HFFc6 (cell line): ENCODE data around the gene MRPS15. TPM values are rescaled to one million over a fixed set of nuclear protein-coding genes. Genes with fewer than 3 reads are reported as not detected.
A peak's percentile ranks its signal among the peaks of the same experiment; 100 is the strongest.

Experiments
- DNase-seq: peaks from one replicate; pipeline ENCODE4 v3.0.0-alpha.2; 2018
- H3K27ac Mint-ChIP-seq: 2 replicates; pipeline ENCODE4 v1.8.0; 2020; ENCODE audit warnings: mild to moderate bottlenecking, mixed read lengths
- H3K27me3 Mint-ChIP-seq: 2 replicates; pipeline ENCODE4 v1.8.0; 2021; ENCODE audit warnings: mild to moderate bottlenecking, moderate library complexity, mixed read lengths; ENCODE audit not compliant: insufficient read depth
- H3K36me3 Mint-ChIP-seq: 2 replicates; pipeline ENCODE4 v1.8.0; 2021; ENCODE audit warnings: low read depth, mixed read lengths
- H3K4me1 Mint-ChIP-seq: 2 replicates; pipeline ENCODE4 v1.8.0; 2020; ENCODE audit warnings: low read depth, mixed read lengths
- H3K4me3 Mint-ChIP-seq: 2 replicates; pipeline ENCODE4 v1.8.0; 2020; ENCODE audit warnings: mild to moderate bottlenecking, moderate library complexity, mixed read lengths
- H3K9me3 Mint-ChIP-seq: 2 replicates; pipeline ENCODE4 v1.8.0; 2020; ENCODE audit warnings: mild to moderate bottlenecking, mixed read lengths
- total RNA-seq, 6 experiments: library from RNA; stranded (reverse); fragmentation: NEBNext Ultra II Directional; extraction: Animal tissue kit (Norgen Biotek cat#: 25700); gene quantifications; 2 replicates in 1 of 6; 3 replicates in 5 of 6; pipeline ENCODE4 v1.2.3, GENCODE V29; 2021
- TF ChIP-seq, protein P1 (sequence below): fragments of 200-600 bp; sonication (generic); IDR thresholded peaks from 2 replicates; pipeline ENCODE4 v1.5.0; 2021; ENCODE audit warnings: antibody characterized with exemption, mild to moderate bottlenecking

The MRPS15 gene
- total RNA-seq, 6 experiments from 2014 or later: 74.1 to 96.1 (median 88.4) TPM

DNA sequence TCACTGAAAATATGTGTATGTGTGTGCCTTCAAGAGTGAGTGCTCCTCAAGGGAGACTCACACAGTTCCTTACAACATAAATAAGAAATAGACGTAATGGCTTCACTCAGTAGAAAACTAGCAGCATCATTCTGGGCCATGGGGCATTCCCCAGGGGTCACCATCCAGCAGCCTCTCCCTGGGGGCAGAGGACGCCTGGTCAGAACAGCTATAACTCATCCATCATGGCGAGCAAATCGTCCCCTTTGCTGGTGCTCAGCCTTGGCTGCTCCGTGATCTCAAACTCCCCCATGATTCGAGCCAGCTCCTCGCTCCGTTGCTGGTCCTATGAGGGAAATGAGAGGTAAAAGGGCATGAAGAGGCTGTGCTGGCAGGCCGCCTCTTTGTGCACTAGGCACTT lies 46.3 kb downstream of the MRPS15 start:
- no peaks in the 10 kb centered on the region for H3K36me3 Mint-ChIP-seq
- H3K4me3 Mint-ChIP-seq: no peak overlapping the region
- H3K9me3 Mint-ChIP-seq: no peaks in the 10 kb centered on the region
- H3K27me3 Mint-ChIP-seq: peaks cover 4% of the 10 kb centered on the region; the same call in 1 of the 2 replicates
- no peak overlapping the region for H3K27ac Mint-ChIP-seq
- no peak for DNase-seq
- peaks cover 15% of the 10 kb centered on the region for H3K4me1 Mint-ChIP-seq
- TF ChIP-seq, protein P1, sequence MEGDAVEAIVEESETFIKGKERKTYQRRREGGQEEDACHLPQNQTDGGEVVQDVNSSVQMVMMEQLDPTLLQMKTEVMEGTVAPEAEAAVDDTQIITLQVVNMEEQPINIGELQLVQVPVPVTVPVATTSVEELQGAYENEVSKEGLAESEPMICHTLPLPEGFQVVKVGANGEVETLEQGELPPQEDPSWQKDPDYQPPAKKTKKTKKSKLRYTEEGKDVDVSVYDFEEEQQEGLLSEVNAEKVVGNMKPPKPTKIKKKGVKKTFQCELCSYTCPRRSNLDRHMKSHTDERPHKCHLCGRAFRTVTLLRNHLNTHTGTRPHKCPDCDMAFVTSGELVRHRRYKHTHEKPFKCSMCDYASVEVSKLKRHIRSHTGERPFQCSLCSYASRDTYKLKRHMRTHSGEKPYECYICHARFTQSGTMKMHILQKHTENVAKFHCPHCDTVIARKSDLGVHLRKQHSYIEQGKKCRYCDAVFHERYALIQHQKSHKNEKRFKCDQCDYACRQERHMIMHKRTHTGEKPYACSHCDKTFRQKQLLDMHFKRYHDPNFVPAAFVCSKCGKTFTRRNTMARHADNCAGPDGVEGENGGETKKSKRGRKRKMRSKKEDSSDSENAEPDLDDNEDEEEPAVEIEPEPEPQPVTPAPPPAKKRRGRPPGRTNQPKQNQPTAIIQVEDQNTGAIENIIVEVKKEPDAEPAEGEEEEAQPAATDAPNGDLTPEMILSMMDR: no peak

DNA sequence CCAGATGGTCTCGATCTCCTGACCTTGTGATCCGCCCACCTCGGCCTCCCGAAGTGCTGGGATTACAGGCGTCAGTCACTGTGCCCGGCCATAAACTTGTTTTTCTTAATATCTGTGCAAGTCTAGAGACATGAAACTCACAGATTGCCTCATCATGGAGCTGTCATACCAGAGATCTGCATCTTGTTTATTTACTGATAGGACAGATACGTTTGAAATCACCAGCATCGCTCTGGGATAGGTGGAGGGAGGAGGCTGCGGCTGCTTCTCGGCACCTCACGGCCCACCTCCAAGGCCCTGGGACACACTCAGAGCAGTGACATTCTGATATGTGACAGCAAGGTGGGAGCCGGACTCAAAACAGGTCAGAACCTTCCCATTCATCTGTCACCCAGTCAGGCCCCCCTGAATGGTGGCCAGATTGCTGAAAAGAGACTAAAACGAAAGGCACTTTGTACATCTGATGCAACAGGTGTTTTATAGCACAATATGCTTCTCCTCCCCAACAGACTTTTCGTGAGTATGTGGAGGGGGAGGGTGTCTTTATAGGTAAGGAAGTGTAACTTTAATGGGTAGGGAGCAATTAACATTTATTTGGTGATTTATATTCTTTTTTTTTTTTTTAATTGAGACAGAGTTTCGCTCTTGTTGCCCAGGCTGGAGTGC lies 48.4 kb downstream of the MRPS15 start:
- Mint-ChIP-seq H3K27ac (no peak overlapping the region), H3K9me3 (peaks cover 2% of the 10 kb centered on the region; the same call in 1 of the 2 replicates), H3K27me3 (peaks cover 3% of the 10 kb centered on the region; the same call in 1 of the 2 replicates), H3K4me3 (no peak overlapping the region), H3K4me1 (peaks cover 13% of the 10 kb centered on the region), H3K36me3 (0 out of 2 replicates have a peak, but pooled peaks cover 4% of the 10 kb centered on the region)
- TF ChIP-seq, protein P1: no peak
- no peak for DNase-seq

DNA sequence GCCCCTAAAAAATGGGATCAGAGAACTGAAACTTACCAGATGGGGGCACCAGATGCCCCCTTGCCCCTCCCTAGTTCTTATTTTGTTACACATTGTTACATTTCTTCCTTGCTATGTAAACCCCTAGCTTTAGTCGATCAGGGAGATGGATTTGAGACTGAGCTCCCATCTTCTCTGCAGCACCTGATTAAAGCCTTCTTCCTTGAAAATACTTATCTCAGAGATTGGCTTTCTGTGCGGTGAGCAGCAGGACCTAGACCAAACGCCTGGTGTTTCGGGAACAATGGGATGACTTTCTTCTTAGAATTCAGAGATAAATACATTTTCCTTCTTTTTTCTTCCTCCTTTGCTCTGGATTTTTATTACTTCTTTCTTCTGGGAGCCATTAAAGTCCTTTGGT lies 49.8 kb downstream of the MRPS15 start:
- no peak overlapping the region for H3K27ac Mint-ChIP-seq
- 0 out of 2 replicates have a peak, but pooled peaks cover 2% of the 10 kb centered on the region for H3K27me3 Mint-ChIP-seq
- peaks cover 9% of the 10 kb centered on the region; the same call in 1 of the 2 replicates for H3K36me3 Mint-ChIP-seq
- TF ChIP-seq, protein P1: no peak
- peaks cover 7% of the 10 kb centered on the region; the same call in 1 of the 2 replicates for H3K9me3 Mint-ChIP-seq
- peaks cover 5% of the 10 kb centered on the region; the same call in 1 of the 2 replicates for H3K4me1 Mint-ChIP-seq
- H3K4me3 Mint-ChIP-seq: no peak overlapping the region
- DNase-seq: no peak

DNA sequence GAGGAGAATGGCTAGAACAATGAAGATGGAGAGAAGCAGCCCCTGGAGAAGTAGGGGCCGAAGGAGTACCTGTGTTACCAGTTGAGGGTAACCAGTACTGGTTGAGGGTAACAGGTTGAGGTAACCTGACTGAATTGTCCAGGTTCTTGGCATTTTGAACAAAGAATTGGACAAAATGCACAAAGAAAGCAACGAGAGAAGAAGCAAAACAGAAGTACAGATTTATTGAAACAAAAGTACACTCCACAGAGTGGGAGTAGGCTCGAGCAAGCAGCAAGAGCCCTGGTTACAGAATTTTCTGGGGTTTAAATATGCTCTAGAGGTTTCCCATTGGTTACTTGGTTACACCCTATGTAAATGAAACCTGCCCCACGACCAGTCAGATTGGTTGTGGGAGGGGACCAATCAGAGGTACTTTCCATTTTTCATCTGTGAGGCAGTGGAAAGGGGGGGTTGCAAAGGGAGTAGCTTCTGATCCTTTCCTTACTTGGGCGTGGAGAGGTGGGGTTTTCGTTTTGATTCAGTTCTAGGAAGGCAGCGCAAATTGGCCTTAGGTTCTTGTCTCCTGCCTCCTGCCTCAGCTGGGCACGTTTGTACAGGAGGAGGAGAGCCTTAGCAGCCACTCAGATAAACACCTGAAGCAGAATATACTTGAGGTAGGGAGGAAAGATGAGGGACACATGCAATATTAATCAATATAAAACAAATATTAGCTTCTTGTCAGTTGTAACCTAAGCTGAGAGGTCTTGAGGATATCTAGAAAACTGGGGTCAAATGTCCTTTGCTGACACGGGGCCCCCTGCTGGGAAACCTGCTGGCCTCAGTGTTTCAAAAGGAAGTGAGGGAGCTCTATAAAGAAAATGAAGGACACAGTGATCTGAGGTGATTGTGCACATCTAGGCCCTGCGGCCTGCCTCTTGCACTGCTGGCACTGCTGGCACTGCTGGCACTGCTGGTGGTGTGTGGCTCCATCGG lies 52.2 kb downstream of the MRPS15 start:
- H3K4me3 Mint-ChIP-seq: no peak overlapping the region
- TF ChIP-seq, protein P1: no peak
- H3K9me3 Mint-ChIP-seq: peaks cover 7% of the 10 kb centered on the region; the same call in 1 of the 2 replicates
- H3K27me3 Mint-ChIP-seq: peaks cover 2% of the 10 kb centered on the region; the same call in 1 of the 2 replicates
- peaks cover 9% of the 10 kb centered on the region; the same call in 1 of the 2 replicates for H3K36me3 Mint-ChIP-seq
- H3K4me1 Mint-ChIP-seq: peaks cover 20% of the 10 kb centered on the region
- no peak for DNase-seq
- H3K27ac Mint-ChIP-seq: no peak overlapping the region

DNA sequence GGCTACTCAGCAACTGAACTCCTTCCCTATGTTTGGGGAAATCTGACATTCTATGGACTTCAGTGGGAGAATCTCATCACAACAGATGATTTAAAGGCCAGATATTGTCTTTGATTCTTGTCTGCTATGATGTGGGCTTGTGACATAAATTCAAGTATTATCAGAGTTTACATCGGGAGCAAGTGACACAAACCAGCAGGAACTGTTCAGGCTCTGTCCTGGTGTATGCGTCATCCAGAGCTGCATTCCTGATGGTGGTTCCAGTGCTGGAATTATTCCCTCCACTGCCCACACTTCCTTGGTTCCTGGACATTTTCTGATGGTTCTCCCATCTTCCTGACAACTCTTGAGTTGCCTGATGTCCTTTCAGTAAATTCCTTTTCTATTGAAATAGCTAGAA lies 55.7 kb downstream of the MRPS15 start:
- no peak for DNase-seq
- H3K36me3 Mint-ChIP-seq: peaks cover 9% of the 10 kb centered on the region; the same call in 1 of the 2 replicates
- H3K9me3 Mint-ChIP-seq: peaks cover 7% of the 10 kb centered on the region; the same call in 1 of the 2 replicates
- no peak overlapping the region; the same call in 1 of the 2 replicates for H3K4me3 Mint-ChIP-seq
- H3K27ac Mint-ChIP-seq: peak overlapping the region; percentile 62
- H3K4me1 Mint-ChIP-seq: peaks cover 20% of the 10 kb centered on the region
- H3K27me3 Mint-ChIP-seq: peaks cover 2% of the 10 kb centered on the region
- TF ChIP-seq, protein P1: no peak
